ENCODE measurements around the gene RAB8B. TPM values are rescaled to one million over a fixed set of nuclear protein-coding genes. Genes with fewer than 3 reads are reported as not detected.

The RAB8B gene
- total and polyA plus RNA-seq, 11 donors = 2.5 to 32.6 (median 8.1) TPM

DNA sequence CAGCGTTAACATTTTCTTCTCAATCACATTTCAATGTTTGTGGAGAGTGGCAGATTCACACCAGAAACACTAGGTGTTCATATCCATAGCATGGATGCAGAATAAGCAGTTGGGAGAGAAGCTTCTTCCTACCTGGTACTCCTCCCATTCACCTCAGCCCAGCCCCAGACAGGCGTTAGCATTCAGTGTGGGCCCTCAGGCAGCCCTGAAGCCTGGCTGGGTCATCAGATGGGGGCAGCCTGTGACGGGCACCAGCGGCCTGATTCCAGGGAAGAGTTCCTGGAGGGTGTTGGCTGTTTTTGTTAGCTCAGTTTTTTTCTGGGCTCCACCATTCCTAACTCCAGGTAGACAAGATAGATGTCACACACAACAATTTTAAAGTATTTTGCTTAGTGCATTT, 119.1 kb downstream of the RAB8B start:
- Histone ChIP-seq H3K4me1 (peaks cover 0 to 4% (median 0%) of the 10 kb centered on the region in 12 donors), H3K4me3 (no peak overlapping the region), H3K27ac (no peak overlapping the region), H3K36me3 (peaks cover 0 to 35% (median 28%) of the 10 kb centered on the region in 9 donors), H3K9me3 (no peaks in the 10 kb centered on the region), H3K27me3 (no peaks in the 10 kb centered on the region)
- WGBS, 4 donors = 84 to 91% (median 88%) methylated on average over 4 of the region's 4 CpGs
- ATAC-seq = no peak
- TF ChIP-seq POLR2A (IDR thresholded peaks at IDR 0.05) (no peak), CTCF (IDR thresholded peaks at IDR 0.05) (no peak)
- no peak for DNase-seq
- intact Hi-C loops (cut with DNase I) = no loop called here

- Histone ChIP-seq H3K4me3 (no peak overlapping the region), H3K27me3 (no peaks in the 10 kb centered on the region), H3K4me1 (peaks cover 0 to 4% (median 0%) of the 10 kb centered on the region in 12 donors), H3K27ac (no peak overlapping the region), H3K36me3 (peaks cover 0 to 33% (median 27%) of the 10 kb centered on the region in 9 donors), H3K9me3 (no peaks in the 10 kb centered on the region)
- ATAC-seq (no peak), DNase-seq (no peak)
- 72 to 85% (median 79%) methylated on average over 2 of the region's 2 CpGs for WGBS, 4 donors
- TF ChIP-seq CTCF (IDR thresholded peaks at IDR 0.05) = no peak
- no peak for TF ChIP-seq POLR2A (IDR thresholded peaks at IDR 0.05)
- intact Hi-C loops (cut with DNase I) = no loop called here
Measured at GRCh38 chr15:63308947-63309346, 119.5 kb downstream of the RAB8B start.

GRCh38 chr15:63310646-63311045, 121.2 kb downstream of the RAB8B start:
- Histone ChIP-seq H3K27ac (no peak overlapping the region), H3K4me1 (peaks cover 0 to 4% (median 0%) of the 10 kb centered on the region in 12 donors), H3K9me3 (no peaks in the 10 kb centered on the region), H3K4me3 (no peak overlapping the region), H3K36me3 (peaks cover 0 to 17% (median 14%) of the 10 kb centered on the region in 9 donors), H3K27me3 (no peaks in the 10 kb centered on the region)
- TF ChIP-seq CTCF (IDR thresholded peaks at IDR 0.05) (no peak), POLR2A (IDR thresholded peaks at IDR 0.05) (no peak)
- ATAC-seq (no peak), DNase-seq (no peak)
- 87 to 93% (median 91%) methylated on average over 3 of the region's 3 CpGs for WGBS, 4 donors
- intact Hi-C loops (cut with DNase I) = no loop called here

- ATAC-seq (no peak), DNase-seq (no peak)
- no peaks in the 10 kb centered on the region for H3K27me3 ChIP-seq
- peaks cover 0 to 4% (median 0%) of the 10 kb centered on the region in 12 donors for H3K4me1 ChIP-seq
- no peak overlapping the region for H3K4me3 ChIP-seq
- intact Hi-C loops (cut with DNase I) = no loop called here
- 86 to 100% (median 95%) methylated on average over 1 of the region's 1 CpG for WGBS, 4 donors
- H3K36me3 ChIP-seq = peaks cover 0 to 1% (median 0%) of the 10 kb centered on the region in 9 donors
- TF ChIP-seq CTCF (IDR thresholded peaks at IDR 0.05) (no peak), POLR2A (IDR thresholded peaks at IDR 0.05) (no peak)
- no peak overlapping the region for H3K27ac ChIP-seq
- H3K9me3 ChIP-seq = no peaks in the 10 kb centered on the region
Measured at GRCh38 chr15:63312286-63312685, 122.9 kb downstream of the RAB8B start.

All from heart left ventricle (tissue), 16 donors.